CD4-positive, alpha-beta T cell treated with Interleukin-2 at 100 ng/mL for 4 hours (primary cell): Measurements from ENCODE around the gene CDH16.
"Not testable (repeated sequence)": the region's sequence is repeated elsewhere in the genome, so short reads cannot be mapped to it uniquely, and the experiment has no call there.

Experiments
- DNase-seq: peaks from one replicate; pipeline ENCODE4 v3.0.0-alpha.2; 2020; ENCODE audit warnings: low spot score

The CDH16 gene

GRCh38 chr16:66946974-66947301 lies 28.3 kb upstream of the CDH16 start:
- no peak for DNase-seq

DNA sequence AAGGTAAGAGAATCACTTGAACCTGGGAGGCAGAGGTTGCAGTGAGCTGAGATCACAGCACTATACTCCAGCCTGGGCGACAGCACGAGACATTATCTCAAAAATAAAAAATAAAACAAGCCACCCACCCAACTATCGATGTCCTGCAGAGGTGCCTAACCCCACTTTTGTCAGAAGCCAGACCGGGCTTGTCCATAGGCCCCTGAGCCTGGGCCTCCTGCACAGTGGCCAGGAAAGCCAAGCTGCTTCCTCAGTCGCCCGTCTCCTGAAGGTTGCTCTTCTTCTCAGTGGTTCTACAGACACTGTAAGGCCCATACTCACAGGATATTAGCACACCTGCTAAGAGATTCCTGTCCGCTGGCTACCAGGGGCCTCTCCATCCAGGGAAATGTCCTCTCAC lies 27.9 kb upstream of the CDH16 start:
- DNase-seq: no peak

- DNase-seq: no peak
Measured at GRCh38 chr16:66945939-66946338, 27.3 kb upstream of the CDH16 start.

GRCh38 chr16:66944971-66945370 lies 26.3 kb upstream of the CDH16 start:
- not testable (repeated sequence) for DNase-seq

DNA sequence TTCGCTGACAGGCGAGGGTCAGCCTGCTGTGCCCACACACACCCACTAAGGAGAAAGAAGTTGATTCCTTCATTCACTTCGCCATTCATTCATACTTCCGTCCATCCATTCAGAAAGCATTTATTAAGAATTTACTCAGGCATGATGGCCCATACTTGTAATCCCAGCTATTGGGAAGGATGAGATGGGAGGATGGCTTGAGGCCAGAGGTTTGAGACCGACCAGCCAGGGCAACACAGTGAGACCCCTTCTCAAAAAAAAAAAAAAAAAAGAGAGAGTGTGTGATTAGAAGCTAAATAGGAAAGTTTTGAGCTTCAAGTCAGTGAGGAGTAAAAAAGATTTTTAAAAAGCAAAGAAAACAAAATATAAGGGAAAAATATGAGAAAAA lies 25.4 kb upstream of the CDH16 start:
- DNase-seq: no peak

GRCh38 chr16:66943426-66944053 lies 24.9 kb upstream of the CDH16 start:
- DNase-seq: no peak

DNA sequence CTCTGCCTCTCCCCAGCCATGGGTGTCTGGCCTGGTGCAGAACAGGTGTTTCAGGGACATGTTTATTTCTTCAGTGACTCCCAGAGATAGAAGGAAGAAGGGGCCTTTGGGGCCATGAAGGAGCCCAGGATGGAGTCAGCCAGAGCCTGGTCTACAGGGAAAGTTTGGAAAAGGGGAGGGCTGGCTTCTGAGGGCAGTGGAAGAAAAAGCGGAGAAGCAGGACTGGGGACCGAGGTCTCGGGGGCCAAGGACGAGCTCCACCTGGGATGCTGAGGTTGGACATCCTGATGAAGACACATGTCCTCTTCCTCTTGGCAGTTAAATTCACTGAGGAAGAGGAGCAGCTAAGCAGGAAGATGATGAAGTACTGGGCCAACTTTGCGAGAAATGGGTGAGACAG lies 24.3 kb upstream of the CDH16 start:
- no peak for DNase-seq

DNA sequence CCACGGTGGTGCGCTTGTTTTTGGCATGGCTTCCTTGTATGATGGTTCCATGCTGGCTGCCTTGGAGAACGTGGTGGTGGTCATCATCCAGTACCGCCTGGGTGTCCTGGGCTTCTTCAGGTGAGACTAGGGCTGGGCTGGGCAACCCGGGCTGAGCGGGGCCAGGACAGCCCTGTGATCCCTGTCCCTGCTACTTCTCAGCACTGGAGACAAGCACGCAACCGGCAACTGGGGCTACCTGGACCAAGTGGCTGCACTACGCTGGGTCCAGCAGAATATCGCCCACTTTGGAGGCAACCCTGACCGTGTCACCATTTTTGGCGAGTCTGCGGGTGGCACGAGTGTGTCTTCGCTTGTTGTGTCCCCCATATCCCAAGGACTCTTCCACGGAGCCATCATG lies 21.6 kb upstream of the CDH16 start:
- no peak for DNase-seq

GRCh38 chr16:66939366-66939765 lies 20.7 kb upstream of the CDH16 start:
- DNase-seq: no peak

DNA sequence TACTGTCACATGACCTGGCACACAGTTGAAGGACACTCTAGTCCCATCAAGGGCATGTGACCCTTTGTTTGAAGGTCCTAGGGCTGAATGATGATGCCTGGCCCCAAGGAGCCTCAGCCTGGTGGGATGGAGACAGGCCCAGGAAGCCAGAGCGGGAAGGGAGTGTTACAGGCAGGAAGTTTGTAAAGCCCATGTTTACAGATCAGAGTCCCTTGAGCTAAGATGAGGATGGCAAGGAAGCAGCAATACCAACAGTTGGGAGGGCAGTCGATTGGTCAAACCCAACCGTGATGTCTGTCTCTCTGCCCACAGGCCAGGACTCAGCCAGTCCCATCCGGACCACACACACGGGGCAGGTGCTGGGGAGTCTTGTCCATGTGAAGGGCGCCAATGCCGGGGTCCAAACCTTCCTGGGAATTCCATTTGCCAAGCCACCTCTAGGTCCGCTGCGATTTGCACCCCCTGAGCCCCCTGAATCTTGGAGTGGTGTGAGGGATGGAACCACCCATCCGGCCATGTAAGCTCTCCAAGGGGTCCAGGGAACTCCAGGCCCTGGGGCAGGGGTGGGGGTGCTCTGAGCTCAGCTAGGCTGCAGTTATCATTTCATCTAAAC lies 19.1 kb upstream of the CDH16 start:
- DNase-seq: no peak

DNA sequence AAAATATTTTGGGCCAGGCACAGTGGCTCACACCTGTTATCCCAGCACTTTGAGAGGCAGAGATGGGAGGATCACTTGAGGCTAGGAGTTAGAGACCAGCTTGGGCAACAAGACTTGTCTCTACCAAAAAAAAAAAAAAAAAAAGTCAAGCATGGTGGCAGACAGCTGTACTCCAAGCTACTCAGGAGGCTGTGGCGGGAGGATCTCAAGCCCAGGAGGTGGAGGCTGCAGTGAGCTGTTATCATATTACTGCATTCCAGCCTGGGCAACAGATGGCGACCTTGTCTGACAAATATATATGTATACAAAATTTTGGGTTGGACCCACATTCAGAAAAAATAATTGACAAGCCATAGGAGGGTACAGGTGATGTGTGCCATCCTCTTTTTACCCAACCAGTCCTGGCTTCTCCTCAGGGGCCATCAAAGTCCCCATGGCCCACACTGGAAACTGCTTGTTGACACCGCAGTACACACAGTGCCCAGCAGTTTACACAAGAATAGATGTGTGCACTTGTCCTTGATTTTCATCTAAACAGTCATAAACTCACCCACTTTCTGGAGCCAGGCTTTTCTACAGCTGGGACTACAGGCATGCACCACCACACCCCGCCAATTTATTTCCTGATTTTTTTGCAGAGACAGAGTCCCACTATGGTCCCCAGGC lies 18.3 kb upstream of the CDH16 start:
- no peak for DNase-seq

DNA sequence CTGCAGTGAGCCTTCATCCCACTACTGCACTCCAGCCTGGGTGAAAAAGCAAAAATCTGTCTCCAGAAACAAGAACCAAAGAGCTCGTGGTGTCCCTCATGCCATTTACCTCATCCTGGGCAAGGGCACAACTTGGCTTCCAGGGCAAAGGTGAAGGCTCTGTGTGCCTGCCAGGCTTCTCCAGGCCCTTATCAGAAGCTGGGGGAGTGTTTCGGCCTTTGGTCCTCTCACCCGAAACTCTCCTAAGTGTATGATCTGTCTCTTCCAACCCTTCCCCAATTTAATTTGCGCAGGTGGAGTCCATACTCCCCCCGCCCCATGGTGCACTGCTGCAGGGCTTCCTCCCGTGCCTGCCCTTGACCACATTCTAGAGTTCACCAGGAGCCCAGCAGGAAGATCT lies 17.8 kb upstream of the CDH16 start:
- DNase-seq: no peak

DNA sequence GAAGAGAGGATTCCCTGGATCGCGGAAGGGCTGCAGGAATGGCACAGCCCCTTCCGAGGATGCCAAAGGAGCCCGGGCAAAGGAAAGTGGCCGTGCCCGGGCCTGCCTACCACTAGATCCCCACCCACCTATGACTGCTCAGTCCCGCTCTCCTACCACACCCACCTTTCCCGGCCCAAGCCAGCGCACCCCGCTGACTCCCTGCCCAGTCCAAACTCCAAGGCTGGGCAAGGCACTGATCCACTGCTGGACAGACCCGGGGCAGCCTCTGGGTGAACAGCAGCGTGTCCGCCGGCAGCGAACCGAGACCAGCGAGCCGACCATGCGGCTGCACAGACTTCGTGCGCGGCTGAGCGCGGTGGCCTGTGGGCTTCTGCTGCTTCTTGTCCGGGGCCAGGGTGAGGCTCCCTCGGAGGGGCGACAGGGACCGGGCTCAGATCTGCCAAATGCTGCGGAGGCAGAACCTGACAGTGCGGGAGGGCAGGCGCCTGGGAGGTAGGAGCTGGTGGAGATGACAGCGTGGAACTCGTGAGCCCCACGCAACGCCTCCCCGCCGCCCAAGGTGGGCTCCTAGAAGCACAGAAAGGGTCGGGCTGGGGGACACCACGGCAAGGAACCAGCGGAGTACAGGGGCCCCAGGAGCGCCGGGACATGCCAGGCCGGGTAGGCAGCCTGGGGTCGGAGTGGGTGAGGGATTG lies 16.8 kb upstream of the CDH16 start, which contains the start of gene CES2:
Gene CES2 (plus strand): TSS at position 203 of the 698 bp plus-strand sequence. CDS start 120 bp downstream, at position 323.
- no peak for DNase-seq

DNA sequence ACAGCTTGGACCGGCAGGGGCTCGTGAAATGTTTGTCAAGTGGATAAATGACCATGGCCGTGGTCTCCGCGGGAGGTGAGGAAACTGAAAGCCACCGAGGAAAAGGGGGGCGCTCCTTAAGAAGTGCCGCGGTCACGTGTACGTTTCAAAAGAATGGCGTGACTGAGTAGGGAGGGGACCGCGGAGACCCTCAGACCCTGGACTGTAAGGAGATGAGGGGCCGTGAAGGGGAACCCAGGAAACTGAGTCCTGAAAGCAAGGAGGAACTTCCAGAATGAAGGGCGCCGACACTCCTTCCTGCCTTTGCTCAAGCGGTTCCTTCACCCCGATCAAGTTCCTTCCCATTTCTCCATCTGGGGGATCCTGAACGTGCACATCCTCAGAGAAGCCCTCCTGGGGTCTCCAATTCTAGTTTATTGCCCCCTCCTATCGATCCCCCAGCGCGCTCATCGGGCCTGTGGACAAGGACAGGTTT lies 16.2 kb upstream of the CDH16 start:
- DNase-seq: not testable (repeated sequence)

DNA sequence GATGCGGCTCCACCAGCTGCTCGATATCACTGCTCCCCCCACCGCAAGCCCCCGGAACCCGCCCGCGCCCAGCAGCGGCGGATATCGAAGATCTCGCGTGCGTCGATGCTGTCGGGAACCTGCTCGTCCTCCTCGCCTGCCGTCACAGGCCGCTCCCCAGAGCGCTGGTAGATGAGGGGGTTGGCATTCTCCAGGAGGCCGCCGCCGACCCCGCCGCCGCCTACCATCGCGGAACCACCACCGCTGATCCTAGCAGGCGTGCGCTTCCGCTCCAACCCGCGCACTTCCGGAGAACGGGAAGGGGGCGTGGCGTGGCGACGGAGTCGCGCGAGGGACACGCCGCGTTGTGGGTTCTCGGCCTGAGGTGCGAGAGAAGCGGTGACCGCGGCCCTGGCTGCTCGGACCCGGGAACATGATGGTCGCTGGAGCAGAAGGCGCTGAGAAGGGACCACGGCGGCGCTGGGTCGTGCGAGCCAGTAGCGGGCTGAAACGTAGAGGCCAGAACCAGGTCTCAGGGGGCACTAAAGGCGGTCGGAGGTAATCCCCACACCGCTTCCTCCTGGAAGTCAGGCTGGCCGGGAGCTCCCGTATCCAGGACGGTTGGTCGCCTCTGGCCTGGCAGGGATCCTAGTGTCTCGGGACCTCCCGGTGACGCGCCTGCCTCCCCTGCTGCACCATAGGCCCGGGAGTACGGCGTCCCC lies 15.6 kb upstream of the CDH16 start, which contains the start of gene CIAO2B:
Gene CIAO2B (minus strand): TSS at position 265 of the 701 bp plus-strand sequence. CDS start 38 bp downstream, at position 227.
- DNase-seq: peak; percentile 86

DNA sequence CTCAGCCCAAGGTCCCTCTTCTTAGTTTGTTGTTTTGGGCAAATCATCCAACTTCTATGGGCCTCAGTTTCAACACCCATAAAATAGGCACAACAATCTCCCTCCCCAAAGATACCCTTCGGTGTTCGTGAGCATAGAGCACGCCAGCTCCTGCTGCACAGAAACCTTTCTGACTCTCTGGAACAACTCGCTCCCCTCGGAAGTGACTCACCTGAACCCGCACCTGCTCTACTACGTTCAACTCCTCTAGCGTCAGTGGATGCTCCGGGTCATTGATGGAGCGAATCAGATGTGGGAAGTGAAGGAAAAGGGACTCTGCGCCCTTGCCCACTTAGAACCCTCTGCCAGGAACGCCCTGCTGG lies 15.1 kb upstream of the CDH16 start:
- peak; percentile 51 for DNase-seq

- no peak for DNase-seq
Measured at GRCh38 chr16:66932076-66932475, 13.4 kb upstream of the CDH16 start.

GRCh38 chr16:66931665-66932064 lies 13.0 kb upstream of the CDH16 start:
- no peak for DNase-seq

DNA sequence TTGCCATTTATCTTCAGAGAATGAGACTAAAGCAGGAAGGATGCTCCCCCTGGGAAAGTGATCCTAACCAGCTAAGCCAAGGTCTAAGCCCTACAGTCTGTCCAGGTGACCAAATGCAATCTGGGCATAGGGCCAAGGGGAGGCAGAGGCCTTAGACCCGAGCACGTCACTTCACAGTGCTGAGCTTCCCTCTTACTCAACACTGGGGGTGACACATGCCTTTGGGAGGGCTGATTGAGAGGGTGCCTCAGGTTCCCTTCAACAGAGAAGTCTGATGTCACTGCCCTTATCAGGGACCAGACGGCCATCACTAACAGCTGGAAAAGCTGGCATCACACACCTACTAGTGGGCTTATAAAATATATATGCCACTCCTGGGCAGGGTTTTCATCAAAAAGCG lies 11.5 kb upstream of the CDH16 start:
- no peak for DNase-seq

- DNase-seq: no peak
Measured at GRCh38 chr16:66928702-66929388, 10.2 kb upstream of the CDH16 start.

DNA sequence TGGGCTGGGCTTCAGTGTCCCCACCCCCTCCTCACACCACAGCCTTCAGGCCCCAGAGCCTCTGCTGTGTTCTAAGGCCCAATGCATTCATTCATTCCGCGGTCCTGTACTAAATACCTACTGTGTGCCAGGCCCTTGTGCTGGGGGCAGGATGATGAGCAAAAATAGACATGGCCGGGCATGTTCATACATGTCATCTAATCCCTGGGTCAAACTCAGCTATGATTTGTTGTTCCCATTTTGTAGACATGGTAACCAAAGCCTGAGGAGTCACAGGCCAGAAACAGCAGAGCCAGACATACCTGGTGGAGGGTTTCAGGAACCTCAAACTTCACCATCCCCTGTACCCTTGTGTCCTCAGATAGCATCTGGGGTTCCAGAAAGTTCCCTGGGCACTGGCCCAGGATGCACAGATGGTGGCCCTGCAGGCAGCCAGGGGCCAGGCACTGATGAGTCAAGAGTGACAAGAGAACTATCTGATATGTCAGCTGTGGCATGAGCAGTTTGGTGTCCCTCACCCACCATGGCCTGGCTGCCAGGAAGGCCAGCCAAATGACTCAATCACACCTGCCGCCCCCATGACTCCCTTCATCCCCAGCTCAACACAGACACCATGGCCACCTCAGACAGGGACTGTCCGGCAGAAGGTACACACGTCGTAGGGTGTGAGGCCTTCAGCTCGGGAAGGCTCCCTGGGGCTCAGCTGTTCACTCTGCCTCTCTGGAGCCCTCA lies 9.4 kb upstream of the CDH16 start:
- no peak for DNase-seq
